ENCODE measurements around the gene SGK1.
"Not testable (repeated sequence)": the region's sequence is repeated elsewhere in the genome, so short reads cannot be mapped to it uniquely, and the experiment has no call there.

The SGK1 gene

GRCh38 chr6:134324141-134324540, 6.2 kb upstream of the SGK1 start:
- FAIRE-seq (no peak), DNase-seq (ENCODE audit: insufficient read length) (no peak)
- TF ChIP-seq POLR2A (IDR thresholded peaks at IDR 0.05; ENCODE audit: low read depth, low read length) (no peak), POLR2AphosphoS5 (IDR thresholded peaks at IDR 0.05; ENCODE audit: low read depth, low read length) (no peak), TAF1 (IDR thresholded peaks at IDR 0.05; ENCODE audit: borderline replicate concordance, low read depth, low read length) (no peak)

DNA sequence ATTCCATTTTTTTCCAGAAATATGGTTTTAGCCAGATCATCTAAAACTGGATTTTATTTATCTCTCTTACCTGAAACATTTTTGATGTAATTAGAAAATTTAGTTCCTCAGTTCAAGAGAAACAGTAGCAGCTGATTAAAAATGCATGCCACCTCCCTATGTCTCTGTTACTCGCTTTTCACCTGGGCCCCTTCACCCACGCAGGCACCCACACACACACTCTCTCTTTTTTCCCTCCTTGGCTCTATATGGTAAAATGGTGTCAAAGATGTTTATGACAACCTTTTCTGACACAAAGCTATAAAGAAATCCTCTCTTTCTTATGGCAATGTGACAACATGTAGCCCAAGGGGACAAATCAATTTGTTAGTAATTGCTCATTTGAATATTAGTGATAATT, 5.8 kb upstream of the SGK1 start:
- no peak for DNase-seq (ENCODE audit: insufficient read length)
- TF ChIP-seq POLR2A (IDR thresholded peaks at IDR 0.05; ENCODE audit: low read depth, low read length) (no peak), TAF1 (IDR thresholded peaks at IDR 0.05; ENCODE audit: borderline replicate concordance, low read depth, low read length) (no peak), POLR2AphosphoS5 (IDR thresholded peaks at IDR 0.05; ENCODE audit: low read depth, low read length) (no peak)
- FAIRE-seq: no peak

GRCh38 chr6:134323294-134323693, 5.4 kb upstream of the SGK1 start:
- no peak for DNase-seq (ENCODE audit: insufficient read length)
- TF ChIP-seq TAF1 (IDR thresholded peaks at IDR 0.05; ENCODE audit: borderline replicate concordance, low read depth, low read length) (no peak), POLR2AphosphoS5 (IDR thresholded peaks at IDR 0.05; ENCODE audit: low read depth, low read length) (no peak), POLR2A (IDR thresholded peaks at IDR 0.05; ENCODE audit: low read depth, low read length) (no peak)
- no peak for FAIRE-seq

DNA sequence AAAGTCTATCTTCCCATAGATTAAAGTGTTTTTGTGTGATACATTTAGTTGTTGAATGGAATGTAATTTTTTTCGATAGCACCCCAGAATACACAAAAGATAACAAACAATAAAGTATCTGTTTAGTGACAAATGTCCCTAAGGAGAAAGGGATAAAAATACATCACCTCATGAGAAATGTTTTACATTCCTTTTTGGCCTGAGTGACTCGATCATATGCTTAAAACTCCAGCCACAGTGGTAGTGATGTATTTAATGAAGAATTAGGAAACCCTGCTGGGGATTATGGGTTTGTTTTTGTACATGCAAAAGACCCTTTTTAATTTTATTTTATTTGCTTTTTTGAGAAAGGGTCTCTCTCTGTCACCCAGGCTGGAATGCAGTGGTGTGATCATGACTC, 4.3 kb upstream of the SGK1 start:
- FAIRE-seq: no peak
- no peak for TF ChIP-seq POLR2A (IDR thresholded peaks at IDR 0.05; ENCODE audit: low read depth, low read length)
- TF ChIP-seq TAF1 (IDR thresholded peaks at IDR 0.05; ENCODE audit: borderline replicate concordance, low read depth, low read length): no peak
- TF ChIP-seq POLR2AphosphoS5 (IDR thresholded peaks at IDR 0.05; ENCODE audit: low read depth, low read length): no peak
- DNase-seq (ENCODE audit: insufficient read length): no peak

DNA sequence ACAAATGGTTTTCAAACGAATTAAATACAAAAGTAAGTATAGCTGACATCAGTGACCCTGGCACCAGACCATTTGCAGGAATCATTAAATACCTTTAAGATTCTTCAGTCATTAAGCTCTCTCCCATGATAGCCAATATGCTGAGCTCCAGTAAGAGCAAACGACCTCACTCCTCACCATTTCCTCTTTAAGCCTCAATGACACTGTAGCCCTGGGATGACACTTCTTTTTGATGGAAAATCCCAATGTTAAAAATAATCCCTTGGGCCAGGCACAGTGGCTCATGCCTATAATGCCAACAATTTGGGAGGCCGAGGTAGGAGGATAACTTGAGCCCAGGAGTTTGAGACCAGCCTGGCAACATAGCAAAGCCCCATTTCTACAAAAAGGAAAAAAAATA, 3.3 kb upstream of the SGK1 start:
- TF ChIP-seq POLR2A (IDR thresholded peaks at IDR 0.05; ENCODE audit: low read depth, low read length): no peak
- no peak for TF ChIP-seq TAF1 (IDR thresholded peaks at IDR 0.05; ENCODE audit: borderline replicate concordance, low read depth, low read length)
- no peak for TF ChIP-seq POLR2AphosphoS5 (IDR thresholded peaks at IDR 0.05; ENCODE audit: low read depth, low read length)
- FAIRE-seq (no peak), DNase-seq (ENCODE audit: insufficient read length) (no peak)

DNA sequence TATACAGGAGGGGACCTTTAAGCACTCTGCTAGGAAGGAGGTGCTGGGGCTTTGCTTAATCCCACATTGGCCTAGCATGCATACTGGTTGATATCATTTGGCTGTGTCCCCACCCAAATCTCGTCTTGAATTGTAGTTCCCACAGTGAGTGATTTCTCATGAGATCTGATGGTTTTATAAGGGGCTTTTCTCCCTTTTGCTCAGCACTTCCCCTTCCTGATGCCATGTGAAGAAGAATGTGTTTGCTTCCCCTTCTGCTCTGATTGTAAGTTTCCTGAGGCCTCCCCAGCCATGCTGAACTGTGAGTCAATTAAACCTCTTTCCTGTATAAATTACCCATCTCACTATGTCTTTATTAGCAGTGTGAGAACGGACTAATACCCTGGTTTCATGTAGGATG, 1.8 kb upstream of the SGK1 start:
- not testable (repeated sequence) for FAIRE-seq; DNase-seq (ENCODE audit: insufficient read length)

DNA sequence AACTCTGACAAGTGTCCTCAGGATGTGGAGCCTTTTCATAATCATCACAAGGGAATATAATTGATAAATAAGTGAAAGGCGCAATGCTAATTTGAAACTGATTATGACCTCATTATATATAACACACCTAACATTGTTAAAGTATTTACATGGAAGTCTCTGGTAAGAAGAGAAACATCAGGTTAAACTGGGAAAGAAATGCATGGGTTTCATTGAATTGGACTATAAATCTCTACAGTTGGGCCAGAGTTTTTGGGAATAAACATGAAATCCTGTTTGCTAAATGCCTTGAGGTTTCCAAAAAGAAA, 1.0 kb upstream of the SGK1 start:
- DNase-seq (ENCODE audit: insufficient read length) (no peak), FAIRE-seq (no peak)
- no peak for TF ChIP-seq POLR2AphosphoS5 (IDR thresholded peaks at IDR 0.05; ENCODE audit: low read depth, low read length)
- TF ChIP-seq POLR2A (IDR thresholded peaks at IDR 0.05; ENCODE audit: low read depth, low read length): no peak
- no peak for TF ChIP-seq TAF1 (IDR thresholded peaks at IDR 0.05; ENCODE audit: borderline replicate concordance, low read depth, low read length)

DNA sequence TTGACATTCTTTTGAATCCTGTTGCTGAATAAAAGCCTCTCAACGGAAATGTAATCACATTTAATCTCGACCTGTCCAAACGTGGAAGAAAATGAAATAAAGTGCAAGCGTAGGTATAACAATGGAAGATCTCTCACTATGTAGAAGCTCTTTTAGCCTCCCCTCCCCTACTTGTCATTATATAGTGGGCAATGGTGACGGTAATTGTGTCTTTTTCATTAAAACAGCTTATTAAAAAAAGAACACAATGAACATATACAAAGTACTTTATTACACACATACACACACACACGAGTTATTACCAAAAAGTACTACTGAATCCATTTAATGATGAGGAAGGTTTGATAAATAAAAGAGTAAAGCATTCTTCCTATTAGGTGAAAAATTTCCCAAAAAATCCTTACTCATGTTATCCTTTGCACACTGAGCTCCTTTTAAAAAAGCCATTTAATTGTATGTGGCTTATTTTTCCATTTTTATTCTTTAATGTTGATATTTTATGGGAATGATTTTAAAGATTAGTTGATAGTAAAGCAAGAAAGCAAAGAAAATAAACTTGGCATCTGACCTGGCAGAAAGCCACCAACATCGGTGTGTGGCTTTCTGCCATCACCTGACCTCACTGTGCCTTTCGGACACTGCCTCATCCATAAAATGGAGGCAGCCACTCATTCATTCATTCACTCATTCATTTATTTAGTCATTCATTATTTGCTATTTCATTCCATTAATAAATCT, 493 bp upstream of the SGK1 start:
- no peak for FAIRE-seq
- TF ChIP-seq TAF1 (IDR thresholded peaks at IDR 0.05; ENCODE audit: borderline replicate concordance, low read depth, low read length) (no peak), POLR2A (IDR thresholded peaks at IDR 0.05; ENCODE audit: low read depth, low read length) (no peak), POLR2AphosphoS5 (IDR thresholded peaks at IDR 0.05; ENCODE audit: low read depth, low read length) (no peak)
- DNase-seq (ENCODE audit: insufficient read length): no peak

DNA sequence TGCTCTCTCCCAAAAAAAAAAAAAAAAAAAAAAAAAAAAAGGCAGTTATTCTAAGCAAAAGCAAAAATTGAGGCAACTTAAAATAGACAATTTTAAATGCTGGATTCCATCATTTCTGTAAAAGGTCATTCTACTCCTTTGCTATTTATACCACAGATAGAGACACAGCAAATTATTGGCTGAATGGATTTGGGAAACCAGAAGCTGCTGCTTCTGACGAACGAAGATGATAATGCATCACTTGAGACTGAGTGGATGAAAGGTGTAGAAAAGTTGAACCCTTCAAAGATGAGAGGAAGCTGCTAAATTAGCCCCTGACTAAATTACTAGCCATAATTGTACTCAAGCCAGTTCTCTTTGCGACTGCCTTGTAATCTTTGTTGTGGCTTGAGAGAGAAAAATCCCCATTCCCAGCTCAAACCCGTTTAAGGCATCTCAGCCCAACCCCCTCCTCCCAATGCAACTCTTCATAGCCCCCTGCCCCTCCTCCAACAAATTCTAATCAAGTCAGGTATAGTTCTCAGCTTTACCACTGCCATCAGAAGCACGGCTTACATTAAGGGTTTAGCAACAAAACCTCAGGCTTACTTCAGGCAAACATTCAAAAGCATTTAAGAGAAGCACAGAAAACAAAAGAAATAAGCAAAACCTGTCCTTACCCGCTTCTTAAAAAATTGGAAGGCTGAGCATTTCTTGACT, 1.0 kb downstream of the SGK1 start:
- DNase-seq (ENCODE audit: insufficient read length) (no peak), FAIRE-seq (no peak)
- TF ChIP-seq POLR2AphosphoS5 (IDR thresholded peaks at IDR 0.05; ENCODE audit: low read depth, low read length) (no peak), TAF1 (IDR thresholded peaks at IDR 0.05; ENCODE audit: borderline replicate concordance, low read depth, low read length) (no peak), POLR2A (IDR thresholded peaks at IDR 0.05; ENCODE audit: low read depth, low read length) (no peak)

DNA sequence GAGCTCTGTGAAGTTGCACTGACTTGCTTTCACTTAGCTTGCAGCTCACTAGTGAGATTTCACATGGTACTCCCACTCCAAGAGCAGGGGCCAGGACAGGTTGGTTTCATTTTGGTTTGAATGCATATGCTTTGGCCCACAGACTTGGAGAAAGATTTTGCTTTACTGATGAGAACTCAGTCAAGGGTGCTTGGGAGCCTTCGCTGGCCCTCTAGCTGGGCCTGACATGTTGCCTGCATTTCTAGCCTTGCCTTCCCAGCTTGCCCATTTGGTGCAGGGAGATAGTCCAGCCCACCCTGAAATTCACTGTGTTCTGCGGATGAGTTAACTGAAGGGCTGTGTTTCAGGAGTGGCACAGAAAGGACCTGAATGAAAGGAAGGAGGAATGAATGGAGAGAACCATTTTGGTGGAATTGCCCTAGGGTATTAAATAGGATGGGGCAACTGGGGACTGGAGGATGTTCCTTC, 1.9 kb downstream of the SGK1 start:
- TF ChIP-seq TAF1 (IDR thresholded peaks at IDR 0.05; ENCODE audit: borderline replicate concordance, low read depth, low read length): no peak
- TF ChIP-seq POLR2A (IDR thresholded peaks at IDR 0.05; ENCODE audit: low read depth, low read length): no peak
- no peak for TF ChIP-seq POLR2AphosphoS5 (IDR thresholded peaks at IDR 0.05; ENCODE audit: low read depth, low read length)
- DNase-seq (ENCODE audit: insufficient read length): no peak
- peak; percentile 65 for FAIRE-seq

DNA sequence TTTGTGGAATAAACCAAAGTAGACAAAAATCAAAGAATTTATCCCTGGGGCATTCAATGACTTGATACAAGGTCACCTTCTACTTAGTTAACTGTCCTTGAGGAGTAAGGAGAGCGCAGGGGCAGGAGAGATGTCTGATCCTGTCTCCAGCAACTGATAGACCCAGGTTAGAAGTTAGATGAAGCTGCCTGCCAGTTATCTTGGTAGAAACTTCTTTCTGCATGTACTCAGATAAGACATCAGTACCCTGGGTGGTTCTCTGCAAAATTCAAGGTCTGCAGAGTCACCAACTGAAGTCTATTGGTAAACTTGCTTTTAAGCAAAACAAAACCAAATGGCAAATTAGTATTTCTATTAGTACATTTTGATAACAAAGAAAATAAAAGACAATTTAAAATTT, 2.7 kb downstream of the SGK1 start:
- TF ChIP-seq POLR2A (IDR thresholded peaks at IDR 0.05; ENCODE audit: low read depth, low read length): no peak
- FAIRE-seq (no peak), DNase-seq (ENCODE audit: insufficient read length) (no peak)

DNA sequence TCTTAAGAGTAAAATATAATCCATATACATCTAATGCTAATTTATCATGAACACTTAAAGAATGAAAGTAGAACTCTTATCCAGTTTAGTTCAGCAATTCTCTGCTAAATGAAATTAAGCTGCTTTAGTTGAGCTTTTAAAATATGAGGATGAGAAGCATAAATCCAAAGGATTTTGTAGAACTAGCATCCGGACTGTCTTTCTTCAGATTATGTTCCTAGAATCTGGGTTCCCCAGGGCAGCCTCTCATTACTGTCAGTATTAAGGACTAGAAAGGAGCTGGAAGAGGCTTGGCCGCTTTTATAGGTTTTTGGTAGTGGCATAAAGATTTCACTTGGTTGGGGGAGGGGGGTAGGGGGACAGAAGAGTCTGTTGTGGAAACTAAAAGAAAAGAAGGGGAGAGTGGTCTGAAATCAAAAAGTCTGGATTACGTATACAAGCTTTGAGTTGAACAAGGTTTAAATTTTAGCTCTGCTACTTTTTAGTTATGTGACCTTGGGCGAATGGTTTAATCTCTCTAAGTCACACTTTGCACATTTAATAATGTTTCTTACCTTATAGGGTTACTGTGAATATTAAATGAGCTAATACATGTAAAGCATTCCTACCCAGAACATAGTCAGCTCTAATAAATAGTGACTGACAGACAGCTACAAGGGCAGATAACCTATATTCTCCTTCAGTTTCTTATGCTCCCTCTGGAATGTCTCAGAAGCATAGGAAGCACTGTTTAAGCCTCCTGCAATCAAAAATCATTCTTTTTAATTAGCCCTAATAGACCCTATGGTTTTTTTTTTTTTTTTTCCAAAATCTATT, 3.7 kb downstream of the SGK1 start:
- FAIRE-seq (no peak), DNase-seq (ENCODE audit: insufficient read length) (no peak)
- TF ChIP-seq TAF1 (IDR thresholded peaks at IDR 0.05; ENCODE audit: borderline replicate concordance, low read depth, low read length) (no peak), POLR2AphosphoS5 (IDR thresholded peaks at IDR 0.05; ENCODE audit: low read depth, low read length) (no peak), POLR2A (IDR thresholded peaks at IDR 0.05; ENCODE audit: low read depth, low read length) (no peak)

Data from GM12892 (cell line).